Ishikawa (cell line): Measurements from ENCODE around the gene ZNF205.
A peak's percentile ranks its signal among the peaks of the same experiment; 100 is the strongest.

Experiments
- CEBPB ChIP-seq: IDR thresholded peaks from 2 replicates; pipeline ENCODE4 v1.6.1; 2012
- CREB1 ChIP-seq: IDR thresholded peaks from 2 replicates; pipeline ENCODE4 v1.6.1; 2012; ENCODE audit warnings: low read depth
- EP300 ChIP-seq: IDR thresholded peaks from 2 replicates; pipeline ENCODE4 v1.6.1; 2012; ENCODE audit warnings: borderline replicate concordance
- FOXM1 ChIP-seq: IDR thresholded peaks from 2 replicates; pipeline ENCODE4 v1.6.1; 2012; ENCODE audit warnings: low read depth, borderline replicate concordance
- MAX ChIP-seq: IDR thresholded peaks from 2 replicates; pipeline ENCODE4 v1.6.1; 2012
- NFIC ChIP-seq: IDR thresholded peaks from 2 replicates; pipeline ENCODE4 v1.6.1; 2012
- RAD21 ChIP-seq: IDR thresholded peaks from 2 replicates; pipeline ENCODE4 v1.6.1; 2012; ENCODE audit warnings: low read depth
- REST ChIP-seq: IDR thresholded peaks from 2 replicates; pipeline ENCODE4 v1.6.1; 2012; ENCODE audit warnings: low read depth, mild to moderate bottlenecking
- TAF1 ChIP-seq: IDR thresholded peaks from 2 replicates; pipeline ENCODE4 v1.6.1; 2012; ENCODE audit warnings: low read depth, mild to moderate bottlenecking
- TCF12 ChIP-seq: IDR thresholded peaks from 2 replicates; pipeline ENCODE4 v1.6.1; 2012; ENCODE audit warnings: low read depth
- TEAD4 ChIP-seq: IDR thresholded peaks from 2 replicates; pipeline ENCODE4 v1.6.1; 2012
- USF1 ChIP-seq: IDR thresholded peaks from 2 replicates; pipeline ENCODE4 v1.6.1; 2012
- YY1 ChIP-seq: IDR thresholded peaks from 2 replicates; pipeline ENCODE4 v1.6.1; 2012; ENCODE audit warnings: low read depth
- ZBTB7A ChIP-seq: IDR thresholded peaks from 2 replicates; pipeline ENCODE4 v1.6.1; 2012; ENCODE audit warnings: low read depth

- TF ChIP-seq MAX (no peak), CREB1 (no peak), REST (no peak), EP300 (no peak), TEAD4 (no peak), YY1 (no peak), NFIC (no peak), TAF1 (no peak), RAD21 (peak; percentile 17; the same call in 1 of the 2 replicates), TCF12 (no peak), CEBPB (no peak), FOXM1 (no peak), USF1 (no peak), ZBTB7A (no peak)
These were observed 16.5 kb upstream of the ZNF205 start for GRCh38 chr16:3095869-3096268.
